Endodermal cell (in vitro differentiated cells): ENCODE measurements around the gene NDFIP1. TPM values are rescaled to one million over a fixed set of nuclear protein-coding genes. Genes with fewer than 3 reads are reported as not detected.

ENCODE experiments used
- DNase-seq: peaks from one replicate; pipeline ENCODE4 v3.0.0-alpha.2; 2017
- H3K27ac ChIP-seq: 2 replicates; pipeline ENCODE4 v1.5.1; 2013; ENCODE audit warnings: mild to moderate bottlenecking, low read depth, low read length, moderate library complexity
- H3K27me3 ChIP-seq: 2 replicates; pipeline ENCODE4 v1.6.1; 2013; ENCODE audit warnings: mild to moderate bottlenecking, low read length, moderate library complexity; ENCODE audit not compliant: insufficient read depth, control insufficient read depth, poor library complexity, severe bottlenecking
- H3K36me3 ChIP-seq: 2 replicates; pipeline ENCODE4 v1.7.0; 2013; ENCODE audit warnings: mild to moderate bottlenecking, low read length, moderate library complexity; ENCODE audit not compliant: control insufficient read depth, insufficient read depth
- H3K4me1 ChIP-seq: one replicate; pipeline ENCODE4 v1.7.0; 2013; ENCODE audit warnings: low read length; ENCODE audit not compliant: control insufficient read depth, insufficient read depth
- H3K4me3 ChIP-seq: 2 replicates; pipeline ENCODE4 v1.5.1; 2013; ENCODE audit warnings: mild to moderate bottlenecking, low read length, moderate library complexity
- H3K9ac ChIP-seq: 2 replicates; pipeline ENCODE4 v1.6.1; 2013; ENCODE audit warnings: mild to moderate bottlenecking, low read length, moderate library complexity; ENCODE audit not compliant: poor library complexity, severe bottlenecking; ENCODE audit errors: extremely low read depth
- H3K9me3 ChIP-seq: 2 replicates; pipeline ENCODE4 v1.6.1; 2013; ENCODE audit warnings: mild to moderate bottlenecking, low read length, moderate library complexity; ENCODE audit not compliant: control insufficient read depth
- H3K27ac Mint-ChIP-seq: 2 replicates; pipeline ENCODE4 v1.8.0; 2020; ENCODE audit warnings: mixed read lengths
- H3K27me3 Mint-ChIP-seq: 2 replicates; pipeline ENCODE4 v1.8.0; 2021; ENCODE audit warnings: mild to moderate bottlenecking, mixed read lengths; ENCODE audit not compliant: insufficient read depth
- H3K36me3 Mint-ChIP-seq: 2 replicates; pipeline ENCODE4 v1.8.0; 2020; ENCODE audit warnings: low read depth, mixed read lengths
- H3K4me1 Mint-ChIP-seq: 2 replicates; pipeline ENCODE4 v1.8.0; 2020; ENCODE audit warnings: mixed read lengths
- H3K4me3 Mint-ChIP-seq: 2 replicates; pipeline ENCODE4 v1.8.0; 2020; ENCODE audit warnings: mild to moderate bottlenecking, moderate library complexity, mixed read lengths
- H3K9me3 Mint-ChIP-seq: 2 replicates; pipeline ENCODE4 v1.8.0; 2020; ENCODE audit warnings: mild to moderate bottlenecking, mixed read lengths
- WGBS, 2 experiments: methylation state at CpG; one replicate each; pipeline versions ENCODE4 v1.1.5 to v1.1.7; 2013; ENCODE audit warnings: missing lambda C conversion rate in 2 of 2, mixed read lengths in 1 of 2; ENCODE audit not compliant: insufficient coverage in 1 of 2, insufficient read length in 1 of 2; 5-methylcytosine and 5-hydroxymethylcytosine counted together
- total RNA-seq, 2 donors: library from RNA; stranded (reverse); fragmentation: NEBNext Ultra II Directional in 1 of 2; extraction: Animal tissue kit (Norgen Biotek cat#: 25700) in 1 of 2; gene quantifications; 2 replicates in 1 of 2; 3 replicates in 1 of 2; pipeline ENCODE4 v1.2.1, GENCODE V29; 2021
- TF ChIP-seq, protein P1 (sequence below): fragments of 200-600 bp; sonication (generic); conservative IDR thresholded peaks from 2 replicates; pipeline ENCODE4 v1.5.0; 2021; ENCODE audit warnings: antibody characterized with exemption, mild to moderate bottlenecking

Gene NDFIP1
- total RNA-seq, 2 donors from 2014 or later: 46.2 to 49.0 TPM

DNA sequence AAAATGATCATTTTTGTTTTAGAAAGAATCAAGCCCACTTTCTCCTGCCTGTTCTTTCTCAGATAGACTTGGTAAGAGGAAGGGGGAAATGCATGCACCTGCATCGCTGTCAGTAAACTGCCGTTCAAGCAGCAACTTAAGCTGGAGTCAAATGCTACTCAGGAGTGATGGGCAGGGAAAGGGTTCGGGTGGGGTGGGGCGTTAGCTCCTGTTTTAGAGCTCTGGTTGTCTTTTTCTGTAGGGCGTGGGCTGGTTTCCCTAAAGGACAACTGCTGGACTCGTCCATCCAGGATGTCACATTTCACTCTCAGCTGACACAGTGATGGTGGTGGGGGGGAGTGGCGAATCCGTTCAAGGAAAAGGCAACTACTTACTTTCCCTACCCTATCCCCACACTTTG, 75.0 kb downstream of the NDFIP1 start:
- H3K27me3 ChIP-seq: no peaks in the 10 kb centered on the region
- 90 to 100% methylated on average over 1 to 5 of the region's 8 CpGs for WGBS, 2 experiments
- TF ChIP-seq, protein P1, sequence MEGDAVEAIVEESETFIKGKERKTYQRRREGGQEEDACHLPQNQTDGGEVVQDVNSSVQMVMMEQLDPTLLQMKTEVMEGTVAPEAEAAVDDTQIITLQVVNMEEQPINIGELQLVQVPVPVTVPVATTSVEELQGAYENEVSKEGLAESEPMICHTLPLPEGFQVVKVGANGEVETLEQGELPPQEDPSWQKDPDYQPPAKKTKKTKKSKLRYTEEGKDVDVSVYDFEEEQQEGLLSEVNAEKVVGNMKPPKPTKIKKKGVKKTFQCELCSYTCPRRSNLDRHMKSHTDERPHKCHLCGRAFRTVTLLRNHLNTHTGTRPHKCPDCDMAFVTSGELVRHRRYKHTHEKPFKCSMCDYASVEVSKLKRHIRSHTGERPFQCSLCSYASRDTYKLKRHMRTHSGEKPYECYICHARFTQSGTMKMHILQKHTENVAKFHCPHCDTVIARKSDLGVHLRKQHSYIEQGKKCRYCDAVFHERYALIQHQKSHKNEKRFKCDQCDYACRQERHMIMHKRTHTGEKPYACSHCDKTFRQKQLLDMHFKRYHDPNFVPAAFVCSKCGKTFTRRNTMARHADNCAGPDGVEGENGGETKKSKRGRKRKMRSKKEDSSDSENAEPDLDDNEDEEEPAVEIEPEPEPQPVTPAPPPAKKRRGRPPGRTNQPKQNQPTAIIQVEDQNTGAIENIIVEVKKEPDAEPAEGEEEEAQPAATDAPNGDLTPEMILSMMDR: no peak
- H3K9ac ChIP-seq: no peak overlapping the region
- H3K9me3 ChIP-seq: no peaks in the 10 kb centered on the region
- no peak for DNase-seq
- Mint-ChIP-seq H3K9me3 (no peaks in the 10 kb centered on the region), H3K27ac (no peak overlapping the region), H3K4me3 (no peak overlapping the region), H3K36me3 (no peaks in the 10 kb centered on the region), H3K27me3 (no peaks in the 10 kb centered on the region), H3K4me1 (peaks cover 46% of the 10 kb centered on the region)
- H3K4me3 ChIP-seq: no peak overlapping the region
- no peaks in the 10 kb centered on the region for H3K36me3 ChIP-seq
- H3K27ac ChIP-seq: no peak overlapping the region
- peaks cover 16% of the 10 kb centered on the region for H3K4me1 ChIP-seq

DNA sequence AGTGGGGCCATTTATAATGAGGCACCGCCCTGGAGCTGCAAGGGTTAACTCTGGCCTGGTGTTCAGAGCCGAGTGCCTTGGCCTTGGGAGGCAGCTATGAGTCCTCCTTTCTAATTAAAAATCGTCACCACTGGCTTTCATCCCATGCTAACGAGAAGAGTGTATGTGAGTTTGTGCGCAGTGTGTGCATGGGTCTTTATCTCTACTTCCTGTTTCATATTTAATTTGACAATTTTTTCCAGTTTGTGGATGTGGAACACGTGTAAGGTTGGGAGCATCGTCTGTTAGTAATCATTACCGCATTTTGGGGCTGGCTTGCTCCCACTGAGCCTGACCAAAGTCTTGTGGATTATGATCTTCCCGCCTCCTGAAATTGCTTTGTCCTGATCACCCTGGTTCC, 76.4 kb downstream of the NDFIP1 start:
- no peaks in the 10 kb centered on the region for H3K27me3 ChIP-seq
- Mint-ChIP-seq H3K4me3 (no peak overlapping the region), H3K27ac (no peak overlapping the region), H3K4me1 (peaks cover 48% of the 10 kb centered on the region), H3K36me3 (no peaks in the 10 kb centered on the region), H3K27me3 (no peaks in the 10 kb centered on the region), H3K9me3 (no peaks in the 10 kb centered on the region)
- H3K9ac ChIP-seq: no peak overlapping the region
- no peaks in the 10 kb centered on the region for H3K36me3 ChIP-seq
- H3K27ac ChIP-seq: no peak overlapping the region
- H3K4me3 ChIP-seq: no peak overlapping the region
- DNase-seq: no peak
- TF ChIP-seq, protein P1: no peak
- H3K4me1 ChIP-seq: peaks cover 16% of the 10 kb centered on the region
- H3K9me3 ChIP-seq: no peaks in the 10 kb centered on the region
- WGBS, 2 experiments: 68 to 73% methylated on average over 6 to 9 of the region's 9 CpGs

DNA sequence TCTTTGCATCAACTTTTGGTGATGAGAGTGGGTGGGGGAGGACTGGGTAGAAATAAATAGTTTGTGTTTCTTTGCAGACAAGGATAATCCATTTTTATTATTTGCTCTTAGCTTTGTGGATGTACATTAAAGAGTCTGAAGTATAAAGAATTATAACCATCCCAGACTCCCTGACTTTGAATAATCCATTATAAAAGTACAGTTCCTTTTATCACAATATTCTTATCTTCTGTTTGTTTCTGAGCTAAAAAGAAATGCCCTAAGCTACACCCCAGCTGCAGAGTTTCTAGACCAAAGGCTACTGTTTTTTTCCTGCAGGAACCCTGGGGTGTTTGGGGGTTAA, 77.9 kb downstream of the NDFIP1 start:
- no peaks in the 10 kb centered on the region for H3K9me3 Mint-ChIP-seq
- DNase-seq: no peak
- H3K27ac Mint-ChIP-seq: peak overlapping the region; percentile 66
- H3K9ac ChIP-seq: no peak overlapping the region
- no peaks in the 10 kb centered on the region for H3K27me3 Mint-ChIP-seq
- H3K27me3 ChIP-seq: no peaks in the 10 kb centered on the region
- no peaks in the 10 kb centered on the region for H3K36me3 ChIP-seq
- no peak overlapping the region for H3K4me3 ChIP-seq
- no peak overlapping the region for H3K27ac ChIP-seq
- H3K9me3 ChIP-seq: no peaks in the 10 kb centered on the region
- TF ChIP-seq, protein P1: no peak
- H3K4me1 ChIP-seq: peaks cover 18% of the 10 kb centered on the region
- peaks cover 48% of the 10 kb centered on the region for H3K4me1 Mint-ChIP-seq
- H3K36me3 Mint-ChIP-seq: no peaks in the 10 kb centered on the region
- no peak overlapping the region for H3K4me3 Mint-ChIP-seq
